GM12874 (cell line): ENCODE data around the gene TCOF1.

ENCODE experiments used
- TF ChIP-seq, protein P1 (sequence below): IDR thresholded peaks from 2 replicates; pipeline ENCODE4 v1.5.1; 2011; ENCODE audit warnings: low read depth, mild to moderate bottlenecking, control low read depth, low read length, moderate library complexity; ENCODE audit not compliant: insufficient read depth

TCOF1 gene

DNA sequence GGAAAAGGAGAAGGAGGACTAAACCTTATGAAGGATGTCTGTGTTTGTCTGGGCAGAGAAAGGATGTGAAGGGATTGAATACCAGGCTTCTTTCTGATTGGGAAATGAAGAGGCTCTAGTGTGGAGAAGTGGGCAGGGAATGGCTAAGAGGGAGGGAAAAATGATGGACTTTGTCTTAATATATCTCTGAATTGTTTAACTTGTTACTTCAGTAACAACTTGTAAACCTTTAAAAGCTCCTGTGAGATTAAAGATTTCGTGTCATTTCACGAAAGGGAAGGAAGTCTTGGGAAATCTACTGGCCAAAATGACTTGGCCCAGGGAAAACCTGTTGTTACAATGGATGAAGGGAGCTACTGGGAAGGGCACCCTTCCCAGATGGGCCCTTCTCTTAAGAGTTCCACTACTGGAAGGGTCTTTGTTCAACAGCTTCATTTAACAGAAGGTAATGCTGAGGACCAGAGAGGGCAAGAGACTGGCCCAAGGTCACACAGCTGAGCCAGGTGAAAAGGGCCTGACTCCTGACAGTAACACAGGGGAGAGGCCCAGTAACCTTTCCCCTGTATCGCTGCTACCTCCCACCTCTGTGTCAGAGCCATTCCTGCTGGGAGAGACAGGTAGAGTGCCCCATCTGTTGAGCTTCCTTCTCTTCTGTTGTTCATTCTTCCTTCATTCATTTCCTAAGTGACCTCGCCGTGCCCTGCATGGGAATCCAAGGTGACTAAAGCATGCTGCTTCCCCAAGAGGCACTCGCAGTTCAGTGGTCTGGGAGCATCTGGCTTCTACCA, 5.1 kb upstream of the TCOF1 start:
- TF ChIP-seq, protein P1, sequence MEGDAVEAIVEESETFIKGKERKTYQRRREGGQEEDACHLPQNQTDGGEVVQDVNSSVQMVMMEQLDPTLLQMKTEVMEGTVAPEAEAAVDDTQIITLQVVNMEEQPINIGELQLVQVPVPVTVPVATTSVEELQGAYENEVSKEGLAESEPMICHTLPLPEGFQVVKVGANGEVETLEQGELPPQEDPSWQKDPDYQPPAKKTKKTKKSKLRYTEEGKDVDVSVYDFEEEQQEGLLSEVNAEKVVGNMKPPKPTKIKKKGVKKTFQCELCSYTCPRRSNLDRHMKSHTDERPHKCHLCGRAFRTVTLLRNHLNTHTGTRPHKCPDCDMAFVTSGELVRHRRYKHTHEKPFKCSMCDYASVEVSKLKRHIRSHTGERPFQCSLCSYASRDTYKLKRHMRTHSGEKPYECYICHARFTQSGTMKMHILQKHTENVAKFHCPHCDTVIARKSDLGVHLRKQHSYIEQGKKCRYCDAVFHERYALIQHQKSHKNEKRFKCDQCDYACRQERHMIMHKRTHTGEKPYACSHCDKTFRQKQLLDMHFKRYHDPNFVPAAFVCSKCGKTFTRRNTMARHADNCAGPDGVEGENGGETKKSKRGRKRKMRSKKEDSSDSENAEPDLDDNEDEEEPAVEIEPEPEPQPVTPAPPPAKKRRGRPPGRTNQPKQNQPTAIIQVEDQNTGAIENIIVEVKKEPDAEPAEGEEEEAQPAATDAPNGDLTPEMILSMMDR: no peak

DNA sequence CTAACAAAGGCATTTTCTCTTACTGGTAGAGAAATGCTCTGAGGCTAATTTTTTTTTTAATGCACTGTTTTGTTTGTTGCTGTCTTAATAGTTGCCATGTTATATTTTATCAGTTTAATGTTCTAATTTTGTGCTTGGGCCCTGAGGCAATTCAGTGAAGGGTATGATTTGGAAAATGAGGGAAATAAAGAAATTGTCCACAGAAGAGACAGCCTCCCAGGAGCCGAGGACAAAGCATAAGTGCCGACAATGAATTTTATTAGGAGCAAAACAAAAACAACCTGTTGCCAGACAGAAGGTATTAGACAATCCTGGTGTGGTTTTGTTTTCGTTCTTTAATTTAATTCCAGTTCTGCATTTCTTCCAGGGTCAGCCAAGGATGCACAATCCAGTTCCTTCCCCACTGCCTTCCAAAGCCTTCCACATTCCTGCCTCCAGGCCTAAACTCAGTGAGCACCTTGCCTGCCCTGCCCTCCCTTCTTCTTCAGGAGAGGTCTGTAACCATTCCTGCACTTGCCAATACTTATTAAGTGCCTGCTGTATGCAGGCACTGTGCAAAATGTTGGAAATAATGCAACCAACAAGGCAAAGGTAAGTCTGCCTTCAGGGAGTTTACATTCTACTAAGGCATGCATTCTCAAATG, 4.3 kb upstream of the TCOF1 start:
- TF ChIP-seq, protein P1: no peak

DNA sequence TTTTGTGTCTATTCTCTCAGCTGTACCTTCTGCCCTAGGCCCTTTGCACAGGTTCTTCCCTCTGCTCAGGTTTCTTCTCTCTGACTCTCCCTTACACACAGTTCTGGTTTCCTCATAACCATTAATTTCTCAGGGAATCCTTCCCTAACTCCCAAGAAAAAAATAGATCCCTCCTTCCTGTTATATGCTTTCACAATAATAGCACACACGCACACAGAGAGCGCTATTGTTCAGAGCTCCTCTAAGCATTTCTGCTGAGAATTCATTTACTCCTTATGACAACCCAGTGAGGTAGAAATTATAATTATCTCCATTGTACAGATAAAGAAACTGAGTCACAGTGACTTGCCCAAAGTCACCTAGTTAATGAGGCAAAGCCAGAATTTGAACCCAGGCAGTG, 1.7 kb upstream of the TCOF1 start:
- TF ChIP-seq, protein P1: no peak

DNA sequence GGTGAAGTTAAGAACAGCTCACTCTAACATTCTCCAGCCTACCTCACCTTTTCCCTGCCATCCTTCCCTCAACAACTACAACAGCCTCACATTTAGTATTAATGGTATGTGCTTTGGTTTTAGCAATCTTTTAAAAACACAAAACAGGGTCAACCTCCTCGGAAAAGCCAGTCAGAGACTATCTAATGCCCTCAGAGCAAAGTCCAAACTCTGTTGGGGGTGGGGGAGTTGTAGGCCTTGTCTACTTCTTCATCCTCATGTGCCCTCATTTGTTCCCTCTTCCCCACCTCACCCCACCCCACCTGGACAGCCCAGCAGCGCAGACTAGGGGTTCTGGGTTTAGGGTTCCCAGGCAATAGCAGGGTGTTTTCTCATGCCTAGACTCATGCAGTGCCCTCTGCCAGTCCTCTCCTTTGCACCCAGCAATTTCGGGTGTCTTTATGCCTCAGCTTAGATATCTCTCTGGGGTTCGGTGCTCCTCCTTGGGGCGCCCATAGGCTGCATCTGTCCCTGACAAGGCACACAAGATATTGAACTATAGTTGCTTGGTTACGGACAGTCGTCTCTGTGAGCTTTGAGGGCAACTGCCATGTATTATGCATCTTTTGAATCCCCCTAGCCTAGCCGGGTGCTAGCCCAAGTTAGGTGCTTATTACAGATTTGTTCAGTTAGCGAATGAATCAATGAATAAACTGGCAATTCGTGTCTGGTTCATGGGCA, 762 bp upstream of the TCOF1 start:
- TF ChIP-seq, protein P1: no peak

DNA sequence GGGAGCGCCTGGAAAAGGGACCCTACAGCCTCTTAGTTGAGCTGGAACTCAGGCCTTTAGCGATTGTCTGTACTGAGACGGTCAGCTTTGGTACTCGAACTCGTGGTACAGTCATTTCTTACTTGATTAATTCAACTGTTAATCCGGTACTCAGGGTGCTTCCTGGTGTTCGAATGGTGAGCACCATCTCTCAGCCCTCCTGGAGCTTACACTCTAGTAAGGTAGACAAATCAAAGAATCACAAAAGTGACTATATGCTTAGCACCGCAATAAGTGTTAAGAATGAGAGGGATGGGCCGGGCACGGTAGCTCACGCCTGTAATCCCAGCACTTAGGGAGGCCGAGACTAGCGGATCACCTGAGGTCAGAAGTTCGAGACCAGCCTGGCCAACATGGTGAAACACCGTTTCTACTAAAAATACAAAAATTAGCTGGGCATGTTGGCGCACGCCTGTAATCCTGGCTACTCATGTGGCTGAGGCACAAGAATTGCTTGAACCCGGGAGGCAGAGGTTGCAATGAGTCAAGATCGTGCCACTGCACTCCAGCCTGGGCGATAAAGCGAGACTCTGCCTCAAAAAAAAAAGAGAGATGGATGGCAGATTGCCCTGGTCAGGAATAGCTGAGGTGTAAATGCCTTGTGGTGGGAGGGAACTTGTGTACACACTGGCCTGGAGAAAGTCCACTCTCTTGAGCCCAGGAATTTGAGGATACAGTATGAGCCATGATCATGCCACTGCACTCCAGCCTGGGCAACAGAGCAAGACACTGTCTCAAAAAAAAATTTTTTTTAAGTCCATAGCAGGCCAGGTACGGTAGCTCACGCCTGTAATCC, 981 bp downstream of the TCOF1 start:
- TF ChIP-seq, protein P1: no peak

DNA sequence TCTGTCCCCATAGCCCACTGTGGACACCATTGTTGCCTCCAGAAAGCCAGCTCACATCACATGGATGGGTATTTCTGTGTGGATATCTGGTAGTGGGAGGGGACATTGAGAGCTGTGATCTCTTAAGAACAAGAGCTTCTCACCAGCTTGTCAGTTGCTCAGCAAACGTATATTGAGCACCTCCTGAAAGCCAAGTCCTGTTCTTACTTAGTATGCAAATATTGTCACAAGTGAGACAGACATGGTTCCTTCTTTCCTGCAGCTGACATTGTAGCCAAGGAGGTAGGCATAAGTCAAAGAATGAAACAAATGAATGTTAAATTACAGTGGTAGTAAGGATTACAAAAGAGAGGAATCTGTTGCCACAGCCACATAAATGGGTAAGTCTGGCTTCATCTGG, 3.8 kb downstream of the TCOF1 start:
- TF ChIP-seq, protein P1: no peak
